ENCODE measurements around the gene TRA2A.

TRA2A gene

GRCh38 chr7:23470330-23471105, 61.3 kb downstream of the TRA2A start, which contains the start of gene IGF2BP3:
IGF2BP3 (minus strand) TSS chr7:23470491; CDS start chr7:23470110, 381 bp downstream.
- peaks cover 58% of the 10 kb centered on the region for H3K79me2 ChIP-seq (ENCODE audit: control insufficient read depth, insufficient read depth, low read length, unreplicated experiment)
- H3K4me1 ChIP-seq (ENCODE audit: control insufficient read depth, insufficient read depth, low read length, unreplicated experiment): peaks cover 39% of the 10 kb centered on the region
- peak within 1 kb of the TSS; percentile 96 for H3K4me3 ChIP-seq (ENCODE audit: low read depth, low read length)
- peaks cover 5% of the 10 kb centered on the region for H3K27me3 ChIP-seq (ENCODE audit: insufficient read depth, low read length)
- H3K27ac ChIP-seq (ENCODE audit: low read depth, low read length): peak within 1 kb of the TSS; percentile 87
- H3K36me3 ChIP-seq (ENCODE audit: insufficient read depth, low read length): no peaks in the 10 kb centered on the region
- H2AFZ ChIP-seq (ENCODE audit: low read length, unreplicated experiment): peak within 1 kb of the TSS; percentile 78

- H3K79me2 ChIP-seq (ENCODE audit: control insufficient read depth, insufficient read depth, low read length, unreplicated experiment): peaks cover 64% of the 10 kb centered on the region
- peaks cover 45% of the 10 kb centered on the region for H3K4me1 ChIP-seq (ENCODE audit: control insufficient read depth, insufficient read depth, low read length, unreplicated experiment)
- no peaks in the 10 kb centered on the region for H3K36me3 ChIP-seq (ENCODE audit: insufficient read depth, low read length)
- H3K4me3 ChIP-seq (ENCODE audit: low read depth, low read length): peak overlapping the region; percentile 96
- H3K27ac ChIP-seq (ENCODE audit: low read depth, low read length): peak overlapping the region; percentile 87
- no peaks in the 10 kb centered on the region for H3K27me3 ChIP-seq (ENCODE audit: insufficient read depth, low read length)
- peak overlapping the region; percentile 78 for H2AFZ ChIP-seq (ENCODE audit: low read length, unreplicated experiment)
Measured at GRCh38 chr7:23469961-23470250, 61.9 kb downstream of the TRA2A start.

DNA sequence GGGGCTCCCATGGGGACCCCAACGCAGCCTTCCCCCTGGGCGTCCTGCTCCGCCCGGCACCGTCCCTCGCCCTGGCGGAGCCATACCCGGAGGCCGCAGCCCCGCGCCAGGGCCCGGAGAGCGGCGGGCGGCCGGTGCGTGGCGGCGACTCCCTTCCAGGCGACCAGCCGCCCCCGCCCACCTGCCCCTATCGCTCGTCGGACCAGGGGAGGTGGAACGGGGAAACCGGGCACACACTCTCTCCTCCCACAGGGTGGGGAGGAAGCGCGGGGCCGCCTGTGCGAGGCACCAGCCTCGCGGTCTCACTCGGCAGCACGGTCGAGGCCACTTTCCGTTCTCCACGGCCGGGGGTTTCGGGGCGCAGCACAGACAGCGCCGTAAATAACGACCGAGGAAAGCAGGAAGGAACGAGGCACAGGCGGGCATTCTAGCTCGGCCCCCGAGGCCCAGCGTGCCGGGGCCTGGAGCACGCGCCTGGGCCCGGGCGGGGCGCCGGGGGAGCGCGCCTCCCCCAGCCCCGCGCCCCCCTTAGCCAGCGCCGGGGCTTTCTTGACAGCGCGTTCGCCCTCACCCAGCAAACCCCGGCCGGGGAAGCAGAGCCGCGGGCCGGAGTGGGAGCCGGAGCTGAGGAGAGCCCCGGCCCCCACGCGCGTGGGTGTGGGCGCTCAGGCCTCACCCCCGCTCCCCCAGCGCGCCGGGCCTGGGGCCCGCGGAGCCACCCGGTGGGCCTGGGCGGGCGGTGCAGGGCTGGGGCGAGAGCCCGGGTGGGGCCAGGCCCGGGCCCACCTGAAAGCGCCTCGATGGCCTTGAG, 62.4 kb downstream of the TRA2A start:
- Histone ChIP-seq H3K27ac (ENCODE audit: low read depth, low read length) (peak overlapping the region; percentile 87), H3K79me2 (ENCODE audit: control insufficient read depth, insufficient read depth, low read length, unreplicated experiment) (peaks cover 68% of the 10 kb centered on the region), H3K4me3 (ENCODE audit: low read depth, low read length) (peak overlapping the region; percentile 96), H3K4me1 (ENCODE audit: control insufficient read depth, insufficient read depth, low read length, unreplicated experiment) (peaks cover 48% of the 10 kb centered on the region), H3K27me3 (ENCODE audit: insufficient read depth, low read length) (no peaks in the 10 kb centered on the region), H2AFZ (ENCODE audit: low read length, unreplicated experiment) (peak overlapping the region; percentile 78), H3K36me3 (ENCODE audit: insufficient read depth, low read length) (no peaks in the 10 kb centered on the region)

GRCh38 chr7:23468526-23469149, 63.1 kb downstream of the TRA2A start:
- peak overlapping the region; percentile 5 for H2AFZ ChIP-seq (ENCODE audit: low read length, unreplicated experiment)
- H3K36me3 ChIP-seq (ENCODE audit: insufficient read depth, low read length): no peaks in the 10 kb centered on the region
- peak overlapping the region; percentile 87 for H3K27ac ChIP-seq (ENCODE audit: low read depth, low read length)
- peaks cover 75% of the 10 kb centered on the region for H3K79me2 ChIP-seq (ENCODE audit: control insufficient read depth, insufficient read depth, low read length, unreplicated experiment)
- peaks cover 53% of the 10 kb centered on the region for H3K4me1 ChIP-seq (ENCODE audit: control insufficient read depth, insufficient read depth, low read length, unreplicated experiment)
- H3K4me3 ChIP-seq (ENCODE audit: low read depth, low read length): peak overlapping the region; percentile 96
- no peaks in the 10 kb centered on the region for H3K27me3 ChIP-seq (ENCODE audit: insufficient read depth, low read length)

GRCh38 chr7:23467806-23468525, 63.8 kb downstream of the TRA2A start:
- peak overlapping the region; percentile 87; the same call in 1 of the 2 replicates for H3K27ac ChIP-seq (ENCODE audit: low read depth, low read length)
- H2AFZ ChIP-seq (ENCODE audit: low read length, unreplicated experiment): no peak overlapping the region
- no peaks in the 10 kb centered on the region for H3K36me3 ChIP-seq (ENCODE audit: insufficient read depth, low read length)
- H3K4me3 ChIP-seq (ENCODE audit: low read depth, low read length): peak overlapping the region; percentile 96
- H3K79me2 ChIP-seq (ENCODE audit: control insufficient read depth, insufficient read depth, low read length, unreplicated experiment): peaks cover 76% of the 10 kb centered on the region
- H3K27me3 ChIP-seq (ENCODE audit: insufficient read depth, low read length): no peaks in the 10 kb centered on the region
- H3K4me1 ChIP-seq (ENCODE audit: control insufficient read depth, insufficient read depth, low read length, unreplicated experiment): peaks cover 54% of the 10 kb centered on the region

GRCh38 chr7:23467291-23467805, 64.4 kb downstream of the TRA2A start:
- Histone ChIP-seq H3K4me1 (ENCODE audit: control insufficient read depth, insufficient read depth, low read length, unreplicated experiment) (peaks cover 49% of the 10 kb centered on the region), H3K36me3 (ENCODE audit: insufficient read depth, low read length) (no peaks in the 10 kb centered on the region), H3K27ac (ENCODE audit: low read depth, low read length) (0 out of 2 replicates have a peak overlapping the region, but pooled peaks have one; percentile 87), H2AFZ (ENCODE audit: low read length, unreplicated experiment) (no peak overlapping the region), H3K4me3 (ENCODE audit: low read depth, low read length) (peak overlapping the region; percentile 96), H3K27me3 (ENCODE audit: insufficient read depth, low read length) (no peaks in the 10 kb centered on the region), H3K79me2 (ENCODE audit: control insufficient read depth, insufficient read depth, low read length, unreplicated experiment) (peaks cover 78% of the 10 kb centered on the region)

- no peak overlapping the region for H3K4me3 ChIP-seq (ENCODE audit: low read depth, low read length)
- H3K27me3 ChIP-seq (ENCODE audit: insufficient read depth, low read length): no peaks in the 10 kb centered on the region
- H3K79me2 ChIP-seq (ENCODE audit: control insufficient read depth, insufficient read depth, low read length, unreplicated experiment): peaks cover 96% of the 10 kb centered on the region
- H3K36me3 ChIP-seq (ENCODE audit: insufficient read depth, low read length): peaks cover 5% of the 10 kb centered on the region
- H3K4me1 ChIP-seq (ENCODE audit: control insufficient read depth, insufficient read depth, low read length, unreplicated experiment): peaks cover 44% of the 10 kb centered on the region
- no peak overlapping the region for H3K27ac ChIP-seq (ENCODE audit: low read depth, low read length)
- no peak overlapping the region for H2AFZ ChIP-seq (ENCODE audit: low read length, unreplicated experiment)
Measured at GRCh38 chr7:23462846-23463245, 68.9 kb downstream of the TRA2A start.

DNA sequence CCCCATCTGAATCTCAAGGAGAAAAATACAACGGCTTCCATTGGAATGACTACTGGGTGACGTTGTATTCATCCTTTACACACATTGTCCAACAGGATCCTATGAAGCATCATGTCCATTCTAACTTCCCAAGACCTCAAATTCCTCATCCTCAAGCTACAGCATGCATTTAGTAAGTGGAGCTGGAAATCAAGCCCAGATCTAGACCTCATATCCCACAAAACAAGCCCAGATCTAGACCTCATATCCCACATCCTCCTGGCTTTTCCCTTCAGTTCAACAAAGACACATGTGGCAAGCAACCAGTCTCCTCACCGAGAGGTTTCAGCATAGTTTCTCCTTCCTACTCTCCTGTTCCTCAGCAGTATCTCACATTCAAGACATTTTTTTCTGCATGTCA, 73.7 kb downstream of the TRA2A start:
- Histone ChIP-seq H3K36me3 (ENCODE audit: insufficient read depth, low read length) (peaks cover 12% of the 10 kb centered on the region), H3K4me1 (ENCODE audit: control insufficient read depth, insufficient read depth, low read length, unreplicated experiment) (peaks cover 1% of the 10 kb centered on the region), H3K4me3 (ENCODE audit: low read depth, low read length) (no peak overlapping the region), H3K79me2 (ENCODE audit: control insufficient read depth, insufficient read depth, low read length, unreplicated experiment) (peaks cover 97% of the 10 kb centered on the region), H3K27ac (ENCODE audit: low read depth, low read length) (no peak overlapping the region), H2AFZ (ENCODE audit: low read length, unreplicated experiment) (no peak overlapping the region), H3K27me3 (ENCODE audit: insufficient read depth, low read length) (no peaks in the 10 kb centered on the region)

DNA sequence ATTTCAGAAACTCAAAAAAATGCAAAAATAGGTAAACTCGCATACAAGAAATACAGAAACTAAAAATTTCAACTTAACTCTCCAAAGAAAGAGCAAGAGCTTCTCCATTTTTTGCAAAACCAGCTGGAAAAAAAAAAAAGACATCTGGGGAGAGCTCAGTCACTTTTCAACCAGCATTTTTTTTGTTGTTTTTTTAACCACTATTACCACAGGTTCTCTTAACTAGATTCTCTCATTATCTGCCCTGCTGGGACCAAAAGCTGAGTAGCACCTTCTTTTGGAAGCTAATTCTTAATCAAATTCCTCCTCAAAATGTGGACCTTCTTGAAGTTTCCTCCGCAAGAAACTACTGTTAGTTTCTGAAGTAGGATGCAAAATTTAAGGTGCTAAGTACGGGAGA, 75.7 kb downstream of the TRA2A start:
- Histone ChIP-seq H3K36me3 (ENCODE audit: insufficient read depth, low read length) (peaks cover 9% of the 10 kb centered on the region), H3K4me1 (ENCODE audit: control insufficient read depth, insufficient read depth, low read length, unreplicated experiment) (no peaks in the 10 kb centered on the region)

More for the DNA sequence above, 75.7 kb downstream of the TRA2A start:
- H3K27ac ChIP-seq (ENCODE audit: low read depth, low read length): no peak overlapping the region
- no peak overlapping the region for H3K4me3 ChIP-seq (ENCODE audit: low read depth, low read length)
- H2AFZ ChIP-seq (ENCODE audit: low read length, unreplicated experiment): no peak overlapping the region
- peaks cover 84% of the 10 kb centered on the region for H3K79me2 ChIP-seq (ENCODE audit: control insufficient read depth, insufficient read depth, low read length, unreplicated experiment)
- no peaks in the 10 kb centered on the region for H3K27me3 ChIP-seq (ENCODE audit: insufficient read depth, low read length)
